Spleen (tissue), 11 donors: ENCODE results near the gene CHCHD1. TPM values are rescaled to one million over a fixed set of nuclear protein-coding genes. Genes with fewer than 3 reads are reported as not detected.

Experiments used
- DNase-seq: peaks from one replicate; pipeline ENCODE4 v3.0.0-alpha.2; 2020
- H3K27ac ChIP-seq, 8 donors: fragments of 200-600 bp; sonication (generic) in 7 of 8; 1 replicate in 4 of 8; 2 replicates in 4 of 8; pipeline versions ENCODE4 v1.5.0 to v1.8.0; 2016 to 2021; ENCODE audit warnings: inconsistent platforms in 4 of 8, mild to moderate bottlenecking in 4 of 8, moderate library complexity in 1 of 8
- H3K27me3 ChIP-seq, 7 donors: fragments of 200-600 bp; sonication (generic) in 6 of 7; replicated peaks in 1 of 7; 1 replicate in 4 of 7; 2 replicates in 3 of 7; pipeline versions ENCODE4 v1.5.0 to v1.8.0; 2016 to 2021; ENCODE audit warnings: inconsistent platforms in 3 of 7, mild to moderate bottlenecking in 1 of 7
- H3K36me3 ChIP-seq, 6 donors: fragments of 200-600 bp; sonication (generic) in 5 of 6; 1 replicate in 4 of 6; 2 replicates in 2 of 6; pipeline versions ENCODE4 v1.5.0 to v1.8.0; 2016 to 2021; ENCODE audit warnings: inconsistent platforms in 2 of 6
- H3K4me1 ChIP-seq, 6 donors: fragments of 200-600 bp; sonication (generic) in 5 of 6; 1 replicate in 3 of 6; 2 replicates in 3 of 6; pipeline versions ENCODE4 v1.5.0 to v1.8.0; 2016 to 2021; ENCODE audit warnings: inconsistent platforms in 3 of 6
- H3K4me3 ChIP-seq, 8 donors: fragments of 200-600 bp; sonication (generic) in 7 of 8; 1 replicate in 4 of 8; 2 replicates in 4 of 8; pipeline versions ENCODE4 v1.5.0 to v1.8.0; 2016 to 2021; ENCODE audit warnings: inconsistent platforms in 4 of 8, mild to moderate bottlenecking in 4 of 8, moderate library complexity in 2 of 8
- H3K9me3 ChIP-seq, 8 donors: fragments of 200-600 bp; sonication (generic) in 7 of 8; 1 replicate in 4 of 8; 2 replicates in 4 of 8; pipeline versions ENCODE4 v1.5.0 to v1.8.0; 2016 to 2021; ENCODE audit warnings: inconsistent platforms in 4 of 8
- POLR2A ChIP-seq, 3 donors: fragments of 450-650 bp; IDR thresholded peaks; one replicate each; pipeline ENCODE4 v1.5.1; 2017; ENCODE audit warnings: antibody characterized with exemption in 3 of 3, mild to moderate bottlenecking in 1 of 3
- POLR2AphosphoS5 ChIP-seq, 3 donors: sonication (generic); formaldehyde crosslinking; IDR thresholded peaks; one replicate each; pipeline ENCODE4 v1.5.1; 2017; ENCODE audit warnings: antibody characterized with exemption in 3 of 3
- WGBS, 5 donors: extraction: QIAGEN DNeasy Blood & Tissue Kit in 3 of 5; methylation state at CpG; one replicate each; pipeline versions ENCODE4 v1.1.5 to v1.1.7; 2013 to 2018; 5-methylcytosine and 5-hydroxymethylcytosine counted together
- intact Hi-C: fragments of 100-400 bp; cut with DNase I; formaldehyde crosslinking; loops from one replicate; pipeline ENCODE4 v1.15.0; 2023; ENCODE audit warnings: low total_unique reads
- polyA plus RNA-seq, 3 donors: library from polyadenylated mRNA; stranded (reverse); fragments of 200-250 nt; gene quantifications; one replicate each; pipeline ENCODE4 v1.2.1, GENCODE V29; 2013
- total RNA-seq, 7 donors: library from RNA; depleted of rRNA in 3 of 7; stranded (reverse); fragments of >200 nt in 3 of 7; fragmentation: NEBNext Ultra II Directional in 4 of 7; extraction: Animal tissue kit (Norgen Biotek cat#: 25700) in 4 of 7; gene quantifications; one replicate each; pipeline versions ENCODE4 v1.1.0 to v1.2.1, GENCODE V29; 2016 to 2021
- TF ChIP-seq, protein P1 (sequence below), 11 experiments: fragments of 200-600 bp in 7 of 11; fragments of 450-650 bp in 4 of 11; sonication (generic) in 4 of 11; IDR thresholded peaks in 8 of 11; conservative IDR thresholded peaks in 3 of 11; 1 replicate in 7 of 11; 2 replicates in 4 of 11; pipeline versions ENCODE4 v1.4.0 to v1.8.0; 2016 to 2021; ENCODE audit warnings: antibody characterized with exemption in 11 of 11, inconsistent platforms in 4 of 11, mild to moderate bottlenecking in 1 of 11
- donor health status: healthy with polysubstance abuse.
- donor health status: DM: no; HTN: no; CAD: no; lungs with moderate emphysema.
- donor health status: DM: no; HTN: no; CAD: no.
- donor health status: Bipolar disorder and iron deficiency.
- donor health status: healthy.
- donor health status: DM: no; HTN: no; CAD: no.
- donor health status: DM: yes; HTN: yes; CAD: no.

The CHCHD1 gene
- total and polyA plus RNA-seq, 10 donors, result 14.6 to 75.9 (median 26.4) TPM

DNA sequence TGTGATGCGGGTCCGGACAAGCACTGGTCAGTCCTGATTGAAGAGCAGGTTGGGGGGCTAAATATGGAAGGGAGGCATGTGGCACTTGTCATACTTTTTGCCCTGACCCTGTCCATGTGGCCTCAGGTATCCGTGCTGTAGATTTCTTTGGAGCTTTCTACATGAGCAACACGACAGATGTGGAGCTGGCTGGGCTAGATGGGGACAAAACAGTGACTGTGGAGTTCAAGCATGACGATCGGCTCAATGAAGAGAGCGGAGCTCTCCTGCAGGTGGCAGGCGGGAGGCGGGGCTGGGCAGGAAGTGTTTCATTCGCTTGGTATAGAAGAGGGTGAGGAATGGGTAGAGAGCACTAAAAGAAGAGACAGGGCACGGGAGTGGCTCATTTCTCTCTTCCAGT is 13.0 kb upstream of the CHCHD1 start:
- H3K27me3 ChIP-seq, result no peaks in the 10 kb centered on the region
- TF ChIP-seq POLR2AphosphoS5 (IDR thresholded peaks at IDR 0.05) (peak in 1 of 3 donors; percentile 22), POLR2A (IDR thresholded peaks at IDR 0.05) (no peak)
- TF ChIP-seq, protein P1, sequence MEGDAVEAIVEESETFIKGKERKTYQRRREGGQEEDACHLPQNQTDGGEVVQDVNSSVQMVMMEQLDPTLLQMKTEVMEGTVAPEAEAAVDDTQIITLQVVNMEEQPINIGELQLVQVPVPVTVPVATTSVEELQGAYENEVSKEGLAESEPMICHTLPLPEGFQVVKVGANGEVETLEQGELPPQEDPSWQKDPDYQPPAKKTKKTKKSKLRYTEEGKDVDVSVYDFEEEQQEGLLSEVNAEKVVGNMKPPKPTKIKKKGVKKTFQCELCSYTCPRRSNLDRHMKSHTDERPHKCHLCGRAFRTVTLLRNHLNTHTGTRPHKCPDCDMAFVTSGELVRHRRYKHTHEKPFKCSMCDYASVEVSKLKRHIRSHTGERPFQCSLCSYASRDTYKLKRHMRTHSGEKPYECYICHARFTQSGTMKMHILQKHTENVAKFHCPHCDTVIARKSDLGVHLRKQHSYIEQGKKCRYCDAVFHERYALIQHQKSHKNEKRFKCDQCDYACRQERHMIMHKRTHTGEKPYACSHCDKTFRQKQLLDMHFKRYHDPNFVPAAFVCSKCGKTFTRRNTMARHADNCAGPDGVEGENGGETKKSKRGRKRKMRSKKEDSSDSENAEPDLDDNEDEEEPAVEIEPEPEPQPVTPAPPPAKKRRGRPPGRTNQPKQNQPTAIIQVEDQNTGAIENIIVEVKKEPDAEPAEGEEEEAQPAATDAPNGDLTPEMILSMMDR (IDR thresholded peaks at IDR 0.05 in 8 of 11, conservative IDR thresholded peaks at IDR 0.05 in 3 of 11), result peak in 5 of 11 experiments; percentile 7 to 53 (median 32)
- DNase-seq, result peak; percentile 87
- peaks cover 0 to 79% (median 72%) of the 10 kb centered on the region in 6 donors for H3K36me3 ChIP-seq
- H3K27ac ChIP-seq, result peak overlapping the region in 4 of 8 donors; percentile 22 to 99 (median 47)
- H3K9me3 ChIP-seq, result no peaks in the 10 kb centered on the region
- WGBS, 5 donors, result 64 to 82% (median 75%) methylated on average over 11 of the region's 11 CpGs
- no peak overlapping the region for H3K4me3 ChIP-seq
- intact Hi-C loops, result no loop called here
- peaks cover 14 to 54% (median 30%) of the 10 kb centered on the region in 6 donors for H3K4me1 ChIP-seq

DNA sequence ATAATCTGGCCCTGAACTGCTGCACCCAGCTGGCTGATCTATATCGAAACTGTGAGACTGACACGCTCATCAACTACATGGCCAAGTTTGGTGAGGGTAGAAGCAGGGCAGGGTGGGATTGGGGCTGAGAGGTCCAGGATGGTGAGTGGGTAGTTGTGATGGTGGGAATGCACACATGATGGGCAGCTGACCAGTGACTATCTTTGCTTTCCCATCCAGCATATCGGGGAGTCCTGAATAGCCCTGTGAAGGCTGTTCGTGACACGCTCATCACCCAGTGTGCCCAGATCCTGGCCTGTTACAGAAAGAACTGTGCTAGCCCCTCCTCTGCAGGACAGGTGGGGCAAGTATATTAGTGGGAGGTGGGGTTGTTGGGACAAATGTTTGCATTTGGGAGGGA is 12.5 kb upstream of the CHCHD1 start:
- H3K4me1 ChIP-seq, result peaks cover 19 to 57% (median 34%) of the 10 kb centered on the region in 6 donors
- no peaks in the 10 kb centered on the region for H3K9me3 ChIP-seq
- peak overlapping the region in 4 of 8 donors; percentile 22 to 99 (median 47) for H3K27ac ChIP-seq
- DNase-seq, result no peak
- intact Hi-C loops, result no loop called here
- TF ChIP-seq, protein P1 (IDR thresholded peaks at IDR 0.05 in 8 of 11, conservative IDR thresholded peaks at IDR 0.05 in 3 of 11), result no peak
- TF ChIP-seq POLR2A (IDR thresholded peaks at IDR 0.05), result no peak
- TF ChIP-seq POLR2AphosphoS5 (IDR thresholded peaks at IDR 0.05), result no peak
- WGBS, 5 donors, result 85 to 98% (median 95%) methylated on average over 5 of the region's 5 CpGs
- H3K4me3 ChIP-seq, result no peak overlapping the region
- no peaks in the 10 kb centered on the region for H3K27me3 ChIP-seq
- peaks cover 0 to 77% (median 69%) of the 10 kb centered on the region in 6 donors for H3K36me3 ChIP-seq

DNA sequence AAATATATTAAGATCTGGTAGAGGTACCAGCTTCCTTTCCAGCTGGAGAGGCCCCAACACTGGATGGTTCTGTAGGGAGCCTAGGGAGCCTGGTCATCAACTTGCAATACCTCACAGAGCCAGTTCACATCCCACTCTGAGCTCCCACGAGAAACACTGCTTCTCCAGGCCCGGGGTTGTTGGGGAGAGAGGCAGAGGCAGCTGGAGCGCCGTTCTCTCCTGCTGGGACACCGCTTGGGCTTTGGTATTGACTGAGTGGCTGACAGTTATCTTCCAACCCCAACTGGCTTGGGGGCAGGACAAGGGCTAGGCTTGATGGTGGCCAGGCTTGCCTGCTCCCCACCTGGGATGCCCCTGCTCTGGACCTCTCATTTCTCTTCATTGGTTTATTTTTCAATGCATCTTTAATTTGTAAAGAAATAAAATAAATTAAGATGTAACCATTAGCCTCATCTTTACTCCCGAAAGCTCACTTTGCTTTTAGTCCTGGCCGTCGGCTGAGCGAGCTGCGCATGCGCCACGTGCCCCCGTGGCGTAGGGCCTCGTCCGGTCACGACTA is 10.0 kb upstream of the CHCHD1 start:
- intact Hi-C loops, result no loop called here
- Histone ChIP-seq H3K27me3 (no peaks in the 10 kb centered on the region), H3K4me3 (peak overlapping the region; percentile 73 to 93 (median 86)), H3K27ac (peak overlapping the region; percentile 96 to 100 (median 98)), H3K4me1 (peaks cover 37 to 81% (median 57%) of the 10 kb centered on the region in 6 donors), H3K36me3 (peaks cover 0 to 77% (median 61%) of the 10 kb centered on the region in 6 donors), H3K9me3 (no peaks in the 10 kb centered on the region)
- TF ChIP-seq POLR2AphosphoS5 (IDR thresholded peaks at IDR 0.05) (no peak), POLR2A (IDR thresholded peaks at IDR 0.05) (no peak)
- TF ChIP-seq, protein P1 (IDR thresholded peaks at IDR 0.05 in 8 of 11, conservative IDR thresholded peaks at IDR 0.05 in 3 of 11), result no peak
- peak; percentile 81 for DNase-seq
- 17 to 23% (median 19%) methylated on average over 17 of the region's 17 CpGs for WGBS, 5 donors

DNA sequence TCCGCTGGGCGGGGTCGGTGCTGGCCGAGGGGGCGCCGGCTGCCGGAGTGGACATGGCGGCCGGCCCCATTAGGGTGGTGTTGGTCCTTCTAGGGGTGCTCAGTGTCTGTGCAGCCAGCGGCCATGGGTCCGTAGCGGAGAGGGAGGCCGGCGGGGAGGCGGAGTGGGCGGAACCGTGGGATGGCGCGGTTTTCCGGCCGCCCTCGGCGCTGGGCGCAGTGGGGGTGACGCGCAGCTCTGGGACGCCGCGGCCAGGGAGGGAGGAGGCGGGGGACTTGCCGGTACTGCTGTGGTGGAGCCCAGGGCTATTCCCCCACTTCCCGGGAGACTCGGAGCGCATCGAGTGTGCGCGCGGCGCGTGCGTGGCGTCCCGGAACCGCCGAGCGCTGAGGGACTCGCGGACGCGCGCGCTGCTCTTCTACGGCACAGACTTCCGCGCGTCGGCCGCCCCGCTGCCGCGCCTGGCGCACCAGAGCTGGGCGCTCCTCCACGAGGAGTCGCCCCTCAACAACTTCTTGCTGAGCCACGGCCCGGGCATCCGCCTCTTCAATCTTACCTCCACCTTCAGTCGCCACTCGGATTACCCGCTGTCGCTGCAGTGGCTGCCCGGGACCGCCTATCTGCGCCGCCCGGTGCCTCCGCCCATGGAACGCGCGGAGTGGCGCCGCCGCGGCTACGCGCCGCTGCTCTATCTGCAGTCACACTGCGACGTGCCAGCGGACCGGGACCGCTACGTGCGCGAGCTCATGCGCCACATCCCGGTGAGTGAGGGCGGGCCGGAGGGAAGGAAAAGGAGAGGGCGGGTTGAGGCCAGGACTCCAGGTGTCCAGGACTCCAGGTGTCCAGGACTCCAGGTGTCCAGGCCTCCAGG is 9.3 kb upstream of the CHCHD1 start:
- TF ChIP-seq, protein P1 (IDR thresholded peaks at IDR 0.05 in 8 of 11, conservative IDR thresholded peaks at IDR 0.05 in 3 of 11), result peak in 6 of 11 experiments; percentile 11 to 37 (median 20)
- TF ChIP-seq POLR2AphosphoS5 (IDR thresholded peaks at IDR 0.05) (peak; percentile 97), POLR2A (IDR thresholded peaks at IDR 0.05) (peak in 2 of 3 donors; percentile 74 to 78)
- H3K9me3 ChIP-seq, result no peaks in the 10 kb centered on the region
- WGBS, 5 donors, result 0 to 1% (median 0%) methylated on average over 43 to 101 of the region's 101 CpGs
- DNase-seq, result peak; percentile 96
- intact Hi-C loops, result no loop called here
- peak overlapping the region; percentile 73 to 93 (median 86) for H3K4me3 ChIP-seq
- peaks cover 0 to 77% (median 56%) of the 10 kb centered on the region in 6 donors for H3K36me3 ChIP-seq
- no peaks in the 10 kb centered on the region for H3K27me3 ChIP-seq
- H3K4me1 ChIP-seq, result peaks cover 37 to 89% (median 61%) of the 10 kb centered on the region in 6 donors
- H3K27ac ChIP-seq, result peak overlapping the region; percentile 96 to 100 (median 98)
